ENCODE data around the gene TRIM49B. TPM values are rescaled to one million over a fixed set of nuclear protein-coding genes. Genes with fewer than 3 reads are reported as not detected.

The TRIM49B gene
- total RNA-seq, 1 experiment from 2014 or later: not detected

Other genes with a start within 250 kb of the TRIM49B start
- gene TRIM51G, start 44.9 kb upstream of the TRIM49B start, total RNA-seq (2022): not detected in 2 replicates
- not detected in 2 replicates for gene TRIM64C, start 30.3 kb downstream of the TRIM49B start, total RNA-seq (2022)
- gene FOLH1, start 179.8 kb downstream of the TRIM49B start, total RNA-seq (2022): not detected in 2 replicates

Measured in Caco-2 (cell line).